WI38 (cell line): Measurements from ENCODE around the gene SERPINB7.
A peak's percentile ranks its signal among the peaks of the same experiment; 100 is the strongest.

Experiments used
- H3K4me3 ChIP-seq: 2 replicates; pipeline ENCODE4 v1.5.1; 2011; ENCODE audit warnings: low read depth, mild to moderate bottlenecking, control low read depth, low read length
- TF ChIP-seq, protein P1 (sequence below): IDR thresholded peaks from 2 replicates; pipeline ENCODE4 v1.5.1; 2012; ENCODE audit warnings: low read depth, mild to moderate bottlenecking, control low read depth, low read length

SERPINB7 gene

DNA sequence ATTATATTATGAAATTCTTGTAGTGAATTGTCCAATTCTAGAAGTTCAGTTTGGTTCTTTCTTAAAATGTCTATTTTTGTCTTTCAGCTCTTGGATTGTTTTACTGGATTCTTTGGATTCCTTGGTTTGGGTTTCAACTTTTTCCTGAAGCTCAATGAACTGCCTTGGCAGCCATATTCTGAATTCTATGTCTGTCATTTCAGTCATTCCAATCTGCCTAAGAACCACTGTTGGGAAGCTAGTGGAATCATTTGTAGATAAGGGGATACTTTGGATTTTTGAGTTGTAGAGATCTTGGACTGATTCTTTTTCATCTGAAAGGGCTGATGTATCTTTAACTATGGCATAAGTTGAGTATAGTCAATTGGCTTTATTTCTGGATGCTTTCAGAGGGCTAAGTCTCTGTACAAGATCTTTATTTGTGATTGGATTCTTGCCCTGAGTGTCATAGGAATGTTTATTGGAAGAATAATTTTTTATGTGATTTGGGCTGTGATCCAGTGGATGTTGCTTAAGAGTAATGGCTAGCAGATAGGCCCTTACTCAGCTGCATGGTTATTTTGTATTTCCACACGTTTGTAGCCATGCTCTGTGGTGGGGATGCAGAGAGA is 42.3 kb downstream of the SERPINB7 start:
- TF ChIP-seq, protein P1, sequence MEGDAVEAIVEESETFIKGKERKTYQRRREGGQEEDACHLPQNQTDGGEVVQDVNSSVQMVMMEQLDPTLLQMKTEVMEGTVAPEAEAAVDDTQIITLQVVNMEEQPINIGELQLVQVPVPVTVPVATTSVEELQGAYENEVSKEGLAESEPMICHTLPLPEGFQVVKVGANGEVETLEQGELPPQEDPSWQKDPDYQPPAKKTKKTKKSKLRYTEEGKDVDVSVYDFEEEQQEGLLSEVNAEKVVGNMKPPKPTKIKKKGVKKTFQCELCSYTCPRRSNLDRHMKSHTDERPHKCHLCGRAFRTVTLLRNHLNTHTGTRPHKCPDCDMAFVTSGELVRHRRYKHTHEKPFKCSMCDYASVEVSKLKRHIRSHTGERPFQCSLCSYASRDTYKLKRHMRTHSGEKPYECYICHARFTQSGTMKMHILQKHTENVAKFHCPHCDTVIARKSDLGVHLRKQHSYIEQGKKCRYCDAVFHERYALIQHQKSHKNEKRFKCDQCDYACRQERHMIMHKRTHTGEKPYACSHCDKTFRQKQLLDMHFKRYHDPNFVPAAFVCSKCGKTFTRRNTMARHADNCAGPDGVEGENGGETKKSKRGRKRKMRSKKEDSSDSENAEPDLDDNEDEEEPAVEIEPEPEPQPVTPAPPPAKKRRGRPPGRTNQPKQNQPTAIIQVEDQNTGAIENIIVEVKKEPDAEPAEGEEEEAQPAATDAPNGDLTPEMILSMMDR, result no peak
- no peak overlapping the region for H3K4me3 ChIP-seq

DNA sequence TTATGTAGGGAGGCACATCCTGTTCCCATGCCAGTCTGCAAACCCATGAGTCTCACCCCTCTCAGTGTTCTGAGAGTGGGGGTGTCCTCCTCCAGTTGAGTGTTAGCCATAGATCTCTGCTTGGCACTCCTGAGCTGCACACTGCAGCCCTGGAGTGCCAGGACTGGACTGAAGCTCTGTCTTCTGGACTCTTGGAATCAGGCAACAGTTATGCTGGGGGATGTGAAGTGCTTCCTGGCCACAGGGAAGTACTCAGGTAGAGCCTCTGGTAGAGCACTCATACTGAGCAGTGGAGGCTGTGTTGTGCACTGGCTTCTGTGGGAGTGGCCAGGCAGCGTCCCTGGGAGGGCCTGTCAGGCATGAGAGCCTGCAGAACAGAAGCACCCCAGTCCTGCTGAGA is 43.0 kb downstream of the SERPINB7 start:
- H3K4me3 ChIP-seq, result no peak overlapping the region
- TF ChIP-seq, protein P1, result no peak

DNA sequence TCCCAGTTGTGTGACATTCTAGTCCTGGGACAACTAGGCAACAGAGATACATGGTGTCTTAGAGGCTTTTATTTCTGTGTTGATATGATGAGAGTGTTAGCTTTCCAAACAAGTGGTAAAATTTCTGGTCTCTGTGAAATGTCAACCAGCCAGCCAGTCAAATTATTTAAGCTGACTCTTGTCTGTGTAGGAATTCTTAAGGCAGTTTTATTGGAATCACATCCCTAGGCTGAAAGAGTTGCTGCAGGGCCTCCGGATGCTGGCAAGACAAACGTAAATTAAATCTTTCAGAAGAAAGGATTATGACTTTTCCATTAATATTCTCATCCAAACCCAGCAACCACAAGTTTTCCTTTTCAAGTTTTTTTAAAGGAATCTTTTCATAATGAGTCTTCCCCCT is 44.6 kb downstream of the SERPINB7 start:
- TF ChIP-seq, protein P1, result no peak
- H3K4me3 ChIP-seq, result no peak overlapping the region

DNA sequence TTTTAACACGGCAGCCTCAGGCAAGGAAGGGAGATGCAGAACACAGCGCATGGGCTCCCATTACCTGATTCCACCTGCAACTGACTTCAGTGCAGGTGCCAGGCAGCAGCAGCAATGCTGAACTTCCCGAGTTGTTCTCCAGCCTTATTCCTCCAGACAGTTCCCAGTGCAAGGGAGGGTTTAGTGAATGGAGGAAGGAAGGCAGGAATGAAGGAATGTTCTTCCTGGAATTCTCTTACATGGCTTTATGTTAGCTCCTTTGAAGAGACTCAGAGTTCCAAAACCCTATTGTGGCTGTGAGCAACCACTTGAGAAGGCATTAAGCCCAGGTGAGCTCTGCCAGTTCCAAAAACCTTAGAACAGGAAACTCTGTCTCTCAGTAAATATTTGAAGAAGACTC is 45.5 kb downstream of the SERPINB7 start:
- H3K4me3 ChIP-seq, result no peak overlapping the region
- TF ChIP-seq, protein P1, result no peak

DNA sequence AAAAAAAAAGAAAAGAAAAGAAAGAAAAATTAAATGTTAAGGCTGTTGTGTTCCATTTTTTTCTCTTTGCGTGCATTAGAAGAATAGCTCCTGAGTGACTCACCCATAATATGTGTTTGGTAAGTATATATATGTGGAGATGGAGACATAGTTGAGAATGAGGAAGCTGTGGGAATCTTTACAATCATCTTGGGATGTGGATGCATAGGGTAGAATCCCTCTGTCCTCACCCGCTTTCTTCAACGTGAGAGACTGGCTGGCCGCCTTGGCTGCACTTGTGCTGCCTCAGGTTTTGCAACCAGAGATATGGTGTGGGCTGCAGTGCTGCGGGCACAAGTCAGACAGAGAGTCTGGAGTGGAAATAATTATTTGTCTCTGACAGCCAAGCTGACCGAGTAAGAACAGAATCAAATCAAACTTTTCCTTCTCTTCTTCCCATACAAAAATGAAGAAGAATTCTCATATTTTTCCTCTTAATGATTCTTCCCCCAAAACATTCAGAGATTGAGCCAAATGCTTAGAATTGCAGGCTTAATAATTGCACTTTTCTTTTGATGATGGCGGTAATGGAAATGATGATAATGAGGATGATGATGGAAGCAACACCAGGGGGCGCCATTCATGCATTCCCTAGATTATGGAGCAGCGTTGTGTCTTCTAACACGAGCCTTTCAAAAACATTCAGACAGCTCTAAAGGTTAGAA is 48.5 kb downstream of the SERPINB7 start:
- TF ChIP-seq, protein P1, result no peak; the same call in 1 of the 2 replicates
- no peak overlapping the region for H3K4me3 ChIP-seq

DNA sequence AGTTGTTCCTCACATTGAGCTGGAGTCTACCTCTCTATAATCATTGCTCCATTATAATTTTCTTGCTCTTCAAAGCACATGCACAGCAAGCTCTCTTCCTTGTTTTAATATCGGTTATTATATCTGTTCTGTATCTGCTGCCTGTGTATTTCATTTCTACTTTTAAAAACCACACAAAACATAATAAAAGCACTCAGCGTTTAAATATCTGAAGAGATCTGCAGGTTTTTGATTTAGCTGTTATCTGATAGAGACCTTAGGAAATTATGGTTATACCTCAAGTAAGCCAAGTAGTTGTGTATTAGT is 49.0 kb downstream of the SERPINB7 start:
- TF ChIP-seq, protein P1, result no peak
- H3K4me3 ChIP-seq, result no peak overlapping the region

DNA sequence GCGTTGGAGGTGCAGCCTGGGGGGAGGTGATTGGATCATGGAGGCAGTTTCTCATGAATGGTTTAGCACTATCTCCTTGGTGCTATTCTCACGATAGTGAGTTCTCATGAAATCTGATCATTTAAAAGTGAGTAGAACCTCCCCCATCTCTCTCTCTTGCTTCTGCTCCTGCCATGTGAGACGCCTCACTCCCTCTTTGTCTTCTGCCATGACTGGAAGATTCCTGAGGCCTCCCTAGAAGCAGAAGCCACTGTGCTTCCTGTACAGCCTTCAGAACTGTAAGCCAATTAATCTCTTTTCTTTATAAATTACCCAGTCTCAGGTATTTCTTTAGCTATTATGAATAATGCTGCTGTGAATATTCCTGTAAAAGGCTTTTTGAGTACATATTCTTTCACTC is 52.9 kb downstream of the SERPINB7 start:
- TF ChIP-seq, protein P1, result no peak
- H3K4me3 ChIP-seq, result peak overlapping the region; percentile 11; the same call in 1 of the 2 replicates
